HEK293T (cell line): ENCODE results near the gene LCLAT1.

Source experiments
- CTCF ChIA-PET: fragments of 350-600 bp; formaldehyde crosslinking; extraction: SDS; loops from one replicate; lab custom pipeline; 2021; ENCODE audit warnings: antibody characterized with exemption, inconsistent platforms; lab: Yijun Ruan, JAX
- POLR2A ChIA-PET: fragments of 350-600 bp; formaldehyde crosslinking; extraction: SDS; loops from one replicate; lab custom pipeline; 2020; ENCODE audit warnings: antibody characterized with exemption, inconsistent platforms; lab: Yijun Ruan, JAX
- DNase-seq: peaks from one replicate; pipeline ENCODE4 v3.0.0; 2012; ENCODE audit warnings: mixed read lengths; ENCODE audit errors: extremely low spot score
- ARNT ChIP-seq: fragments of 450-650 bp; IDR thresholded peaks from 2 replicates; pipeline ENCODE4 v1.6.1; 2017; ENCODE audit warnings: mild to moderate bottlenecking
- BHLHE40 ChIP-seq: fragments of 450-650 bp; IDR thresholded peaks from 2 replicates; pipeline ENCODE4 v1.6.1; 2016; ENCODE audit warnings: mild to moderate bottlenecking, moderate library complexity, borderline replicate concordance
- CTBP1 ChIP-seq: fragments of 450-650 bp; IDR thresholded peaks from 2 replicates; pipeline ENCODE4 v1.6.1; 2016; ENCODE audit warnings: borderline replicate concordance
- ELF4 ChIP-seq: fragments of 450-650 bp; IDR thresholded peaks from 2 replicates; pipeline ENCODE4 v1.6.1; 2017; ENCODE audit warnings: antibody characterized with exemption
- FOXA1 ChIP-seq: fragments of 450-650 bp; IDR thresholded peaks from 2 replicates; pipeline ENCODE4 v1.6.1; 2016; ENCODE audit warnings: mild to moderate bottlenecking
- FOXK2 ChIP-seq: fragments of 450-650 bp; IDR thresholded peaks from 2 replicates; pipeline ENCODE4 v1.6.1; 2016; ENCODE audit warnings: mild to moderate bottlenecking
- FOXM1 ChIP-seq: fragments of 450-650 bp; IDR thresholded peaks from 2 replicates; pipeline ENCODE4 v1.6.1; 2017; ENCODE audit warnings: mild to moderate bottlenecking, borderline replicate concordance
- HDGF ChIP-seq: fragments of 450-650 bp; IDR thresholded peaks from 2 replicates; pipeline ENCODE4 v1.6.1; 2017; ENCODE audit warnings: antibody characterized with exemption, borderline replicate concordance
- L3MBTL2 ChIP-seq: fragments of 450-650 bp; conservative IDR thresholded peaks from 2 replicates; pipeline ENCODE4 v1.6.1; 2016; ENCODE audit warnings: mild to moderate bottlenecking
- LEF1 ChIP-seq: fragments of 450-650 bp; IDR thresholded peaks from 2 replicates; pipeline ENCODE4 v1.6.1; 2017; ENCODE audit warnings: mild to moderate bottlenecking, borderline replicate concordance
- NFRKB ChIP-seq: fragments of 450-650 bp; IDR thresholded peaks from 2 replicates; pipeline ENCODE4 v1.6.1; 2016; ENCODE audit warnings: mild to moderate bottlenecking, moderate library complexity
- SP1 ChIP-seq: fragments of 450-650 bp; IDR thresholded peaks from 2 replicates; pipeline ENCODE4 v1.6.1; 2017
- SUZ12 ChIP-seq: fragments of 450-650 bp; IDR thresholded peaks from 2 replicates; pipeline ENCODE4 v1.6.1; 2016; ENCODE audit warnings: mild to moderate bottlenecking
- TARDBP ChIP-seq: fragments of 450-650 bp; IDR thresholded peaks from 2 replicates; pipeline ENCODE4 v1.6.1; 2016
- ZNF384 ChIP-seq: fragments of 450-650 bp; IDR thresholded peaks from 2 replicates; pipeline ENCODE4 v1.6.1; 2016
- TF ChIP-seq, protein P1 (sequence below): fragments of 450-650 bp; IDR thresholded peaks from 2 replicates; pipeline ENCODE4 v1.6.1; 2016

Gene LCLAT1

DNA sequence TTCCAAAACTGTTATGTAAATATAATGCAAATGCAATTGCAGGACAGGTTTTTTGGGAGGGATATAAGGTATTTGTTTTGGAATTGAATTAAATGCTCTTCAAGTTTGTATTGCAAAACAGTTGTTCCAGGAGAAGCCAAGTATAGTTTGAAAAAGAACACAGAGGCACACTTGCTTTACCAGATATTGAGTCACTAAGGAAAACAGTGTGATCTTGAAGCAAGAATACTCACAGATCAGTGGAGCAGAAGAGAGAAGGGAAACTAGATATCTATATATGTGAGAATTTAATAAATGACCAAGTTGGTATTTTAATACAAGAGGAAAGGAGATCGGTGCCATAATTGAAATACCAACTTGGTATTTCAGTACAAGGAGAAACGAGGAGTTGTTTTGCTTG lies 181.3 kb downstream of the LCLAT1 start:
- ChIA-PET CTCF (no interaction called here), POLR2A (no interaction called here)
- no peak for DNase-seq
- no peak for TF ChIP-seq ZNF384

DNA sequence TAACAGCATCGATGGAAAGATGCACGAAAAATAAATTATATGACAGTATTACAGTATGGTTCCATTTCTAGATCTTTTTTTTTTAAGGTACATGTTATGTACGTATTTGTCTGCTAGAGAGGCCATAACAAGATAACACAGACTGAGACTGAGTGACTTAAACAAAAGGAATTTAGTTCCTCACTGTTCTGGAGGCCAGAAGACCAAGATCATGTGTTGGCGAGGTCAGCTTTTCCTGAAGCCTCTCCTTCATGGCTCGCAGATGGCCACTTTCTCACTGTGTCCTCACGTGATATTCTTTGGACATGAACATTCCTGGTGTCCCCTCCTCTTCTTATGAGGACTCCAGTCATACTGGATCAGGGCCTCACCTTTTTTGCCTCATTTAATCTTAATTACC lies 182.8 kb downstream of the LCLAT1 start:
- no peak for DNase-seq
- ChIA-PET CTCF (no interaction called here), POLR2A (no interaction called here)
- TF ChIP-seq CTBP1: no peak
- TF ChIP-seq ELF4: no peak
- no peak for TF ChIP-seq HDGF
- TF ChIP-seq, protein P1, sequence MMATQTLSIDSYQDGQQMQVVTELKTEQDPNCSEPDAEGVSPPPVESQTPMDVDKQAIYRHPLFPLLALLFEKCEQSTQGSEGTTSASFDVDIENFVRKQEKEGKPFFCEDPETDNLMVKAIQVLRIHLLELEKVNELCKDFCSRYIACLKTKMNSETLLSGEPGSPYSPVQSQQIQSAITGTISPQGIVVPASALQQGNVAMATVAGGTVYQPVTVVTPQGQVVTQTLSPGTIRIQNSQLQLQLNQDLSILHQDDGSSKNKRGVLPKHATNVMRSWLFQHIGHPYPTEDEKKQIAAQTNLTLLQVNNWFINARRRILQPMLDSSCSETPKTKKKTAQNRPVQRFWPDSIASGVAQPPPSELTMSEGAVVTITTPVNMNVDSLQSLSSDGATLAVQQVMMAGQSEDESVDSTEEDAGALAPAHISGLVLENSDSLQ: no peak
- no peak for TF ChIP-seq FOXA1
- TF ChIP-seq SP1: no peak
- no peak for TF ChIP-seq ARNT
- TF ChIP-seq SUZ12: no peak
- TF ChIP-seq BHLHE40: no peak
- no peak for TF ChIP-seq TARDBP
- TF ChIP-seq L3MBTL2: no peak
- TF ChIP-seq FOXM1: no peak
- TF ChIP-seq ZNF384: no peak
- TF ChIP-seq FOXK2: no peak
- no peak for TF ChIP-seq LEF1
- TF ChIP-seq NFRKB: no peak

DNA sequence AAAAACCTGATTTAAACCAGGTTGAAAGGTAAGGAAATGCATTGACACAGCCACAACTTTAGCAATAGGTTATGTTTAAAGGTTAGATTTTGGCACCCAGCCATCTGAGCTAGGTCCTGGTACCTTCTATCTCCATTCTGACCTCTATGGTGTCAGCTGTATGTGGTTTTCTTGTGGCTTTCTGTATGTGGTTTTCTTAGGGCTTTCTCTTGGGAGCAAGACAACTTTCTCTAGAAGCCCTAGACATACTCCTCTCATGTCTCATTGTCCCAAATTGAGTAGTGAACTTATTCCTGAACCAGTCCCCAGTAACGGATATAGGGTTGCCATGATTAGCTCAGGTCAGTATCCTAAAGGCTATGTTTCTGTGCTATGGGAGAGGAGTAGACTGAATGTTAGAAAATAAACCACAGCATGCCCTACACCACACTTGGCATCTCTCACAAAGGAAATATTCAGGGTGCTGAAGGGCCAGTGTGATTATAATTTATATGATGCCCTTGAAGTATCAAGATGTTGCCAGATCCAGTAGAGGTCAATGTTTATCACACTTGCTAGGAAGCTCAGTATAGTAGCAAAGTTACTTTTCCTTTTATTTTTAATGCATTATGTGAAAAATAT lies 184.1 kb downstream of the LCLAT1 start:
- ChIA-PET POLR2A (no interaction called here), CTCF (interaction anchor here (0.9 kb wide), 1 partner anchor 12 kb away, joined by 5 read pairs; no protein-coding TSS in a partner anchor)
- no peak for DNase-seq
- TF ChIP-seq ZNF384 (no peak), TARDBP (no peak), FOXM1 (no peak), NFRKB (no peak), FOXK2 (no peak), L3MBTL2 (no peak), FOXA1 (no peak), SP1 (no peak), CTBP1 (no peak), BHLHE40 (no peak), SUZ12 (no peak), ARNT (no peak), LEF1 (no peak), HDGF (no peak), ELF4 (no peak)
- TF ChIP-seq, protein P1: no peak

DNA sequence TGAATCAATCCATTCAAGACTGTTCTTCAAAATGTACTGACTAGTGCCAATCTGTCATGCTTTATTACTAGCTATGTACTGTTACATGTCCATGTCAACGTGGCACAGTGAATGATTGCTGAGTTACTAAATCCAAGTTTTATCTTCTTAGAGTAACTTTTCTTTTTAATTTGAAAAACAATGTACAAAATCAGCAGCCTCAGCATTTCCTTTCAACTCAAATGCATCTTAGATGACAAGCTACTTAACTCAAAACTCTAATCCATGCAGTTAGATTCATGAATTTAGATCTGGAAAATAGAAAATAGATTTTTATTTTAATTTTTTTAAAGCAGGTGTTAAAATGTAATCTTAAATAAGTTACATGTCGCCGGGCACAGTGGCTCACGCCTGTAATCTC lies 186.0 kb downstream of the LCLAT1 start:
- CTCF ChIA-PET: no interaction called here
- POLR2A ChIA-PET: no interaction called here
- no peak for DNase-seq
- TF ChIP-seq BHLHE40: no peak
- TF ChIP-seq FOXA1: no peak
- no peak for TF ChIP-seq TARDBP
- no peak for TF ChIP-seq FOXK2
- no peak for TF ChIP-seq FOXM1
- TF ChIP-seq, protein P1: no peak
- TF ChIP-seq SUZ12: no peak
- TF ChIP-seq NFRKB: no peak
- TF ChIP-seq ZNF384: no peak
- no peak for TF ChIP-seq LEF1
- no peak for TF ChIP-seq ARNT
- no peak for TF ChIP-seq HDGF
- TF ChIP-seq SP1: no peak
- no peak for TF ChIP-seq ELF4
- no peak for TF ChIP-seq CTBP1

DNA sequence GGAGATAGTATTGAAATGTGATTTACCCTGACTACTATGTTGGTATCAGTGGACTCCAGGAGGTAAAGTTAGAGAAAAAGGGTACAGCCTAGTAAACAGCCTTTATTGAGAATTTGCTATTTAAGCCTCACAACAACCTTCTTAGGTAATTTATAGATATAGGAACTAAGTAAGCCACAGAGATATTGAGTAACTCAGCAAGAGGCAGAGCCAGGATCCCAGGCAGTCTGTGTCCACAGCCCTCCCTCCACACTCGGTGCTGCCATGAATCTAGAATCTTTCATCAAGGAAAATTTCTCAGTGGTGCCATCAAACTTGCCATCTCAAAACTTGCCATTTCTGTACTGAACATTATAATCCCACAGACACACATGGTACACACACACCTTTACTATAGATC lies 189.3 kb downstream of the LCLAT1 start:
- no peak for DNase-seq
- CTCF ChIA-PET: no interaction called here
- TF ChIP-seq SP1 (no peak), ZNF384 (no peak), NFRKB (no peak), LEF1 (no peak), SUZ12 (no peak), ELF4 (no peak), CTBP1 (no peak), FOXM1 (no peak), HDGF (no peak), BHLHE40 (no peak), FOXK2 (no peak), L3MBTL2 (no peak), TARDBP (no peak), FOXA1 (no peak), ARNT (no peak)
- TF ChIP-seq, protein P1: no peak
- POLR2A ChIA-PET: no interaction called here

DNA sequence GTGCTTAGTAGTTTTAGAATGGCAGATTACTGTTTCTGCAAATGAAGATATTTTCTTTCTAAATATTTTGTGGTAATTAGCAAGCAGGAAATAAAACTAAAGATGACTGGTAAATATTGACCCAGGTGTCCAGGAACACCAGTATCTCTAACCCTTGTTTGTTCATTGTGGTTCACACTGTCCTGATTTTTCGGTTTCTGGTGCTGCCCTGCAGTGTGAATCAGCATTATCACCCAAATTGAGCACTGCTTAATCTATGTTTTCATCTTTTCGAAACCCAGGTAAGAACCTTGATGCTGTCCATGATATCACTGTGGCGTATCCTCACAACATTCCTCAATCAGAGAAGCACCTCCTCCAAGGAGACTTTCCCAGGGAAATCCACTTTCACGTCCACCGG lies 192.8 kb downstream of the LCLAT1 start:
- POLR2A ChIA-PET: no interaction called here
- CTCF ChIA-PET: no interaction called here

More for the DNA sequence above, 192.8 kb downstream of the LCLAT1 start:
- TF ChIP-seq SUZ12: no peak
- TF ChIP-seq BHLHE40: no peak
- no peak for TF ChIP-seq SP1
- TF ChIP-seq NFRKB: no peak
- no peak for TF ChIP-seq CTBP1
- no peak for TF ChIP-seq HDGF
- TF ChIP-seq FOXA1: no peak
- TF ChIP-seq LEF1: no peak
- no peak for TF ChIP-seq FOXM1
- no peak for TF ChIP-seq TARDBP
- TF ChIP-seq ELF4: no peak
- no peak for TF ChIP-seq ZNF384
- DNase-seq: no peak
